Measurements from ENCODE around the gene HSPG2.

DNA sequence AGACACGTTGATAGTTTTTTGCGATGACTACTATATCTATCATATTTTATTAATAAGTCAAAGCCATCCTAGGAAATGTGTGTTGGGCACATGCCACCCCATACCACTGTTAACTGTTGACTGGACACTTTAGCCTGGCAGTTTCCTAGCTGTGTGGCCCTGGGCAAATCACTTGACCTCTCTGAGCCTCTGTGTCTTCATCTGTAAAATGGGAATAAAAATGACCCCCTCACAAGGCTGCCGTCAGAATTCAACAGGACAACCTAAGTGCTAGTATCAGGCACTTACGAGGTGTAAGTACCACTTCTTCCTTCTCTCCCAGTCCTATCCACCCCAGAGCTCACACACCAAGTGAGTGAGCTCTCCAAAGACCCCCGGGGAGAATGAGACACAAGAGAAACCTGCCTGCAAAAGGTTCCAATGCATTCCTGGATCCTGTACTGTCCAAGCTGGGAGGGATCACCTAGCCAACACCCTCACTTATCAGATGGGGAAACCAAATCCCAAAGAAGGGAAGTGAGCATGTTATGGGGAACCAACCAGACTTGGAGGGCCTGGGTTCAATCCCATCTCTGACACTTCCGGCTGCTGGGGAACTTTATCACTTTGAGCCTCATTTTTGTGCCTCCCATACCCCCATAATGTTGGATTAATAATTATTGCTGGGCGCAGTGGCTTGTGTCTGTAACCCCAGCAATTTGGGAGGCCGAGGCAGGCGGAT is 24.9 kb downstream of the HSPG2 start:
- TF ChIP-seq, protein P1, sequence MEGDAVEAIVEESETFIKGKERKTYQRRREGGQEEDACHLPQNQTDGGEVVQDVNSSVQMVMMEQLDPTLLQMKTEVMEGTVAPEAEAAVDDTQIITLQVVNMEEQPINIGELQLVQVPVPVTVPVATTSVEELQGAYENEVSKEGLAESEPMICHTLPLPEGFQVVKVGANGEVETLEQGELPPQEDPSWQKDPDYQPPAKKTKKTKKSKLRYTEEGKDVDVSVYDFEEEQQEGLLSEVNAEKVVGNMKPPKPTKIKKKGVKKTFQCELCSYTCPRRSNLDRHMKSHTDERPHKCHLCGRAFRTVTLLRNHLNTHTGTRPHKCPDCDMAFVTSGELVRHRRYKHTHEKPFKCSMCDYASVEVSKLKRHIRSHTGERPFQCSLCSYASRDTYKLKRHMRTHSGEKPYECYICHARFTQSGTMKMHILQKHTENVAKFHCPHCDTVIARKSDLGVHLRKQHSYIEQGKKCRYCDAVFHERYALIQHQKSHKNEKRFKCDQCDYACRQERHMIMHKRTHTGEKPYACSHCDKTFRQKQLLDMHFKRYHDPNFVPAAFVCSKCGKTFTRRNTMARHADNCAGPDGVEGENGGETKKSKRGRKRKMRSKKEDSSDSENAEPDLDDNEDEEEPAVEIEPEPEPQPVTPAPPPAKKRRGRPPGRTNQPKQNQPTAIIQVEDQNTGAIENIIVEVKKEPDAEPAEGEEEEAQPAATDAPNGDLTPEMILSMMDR (IDR thresholded peaks at IDR 0.05; ENCODE audit: poor library complexity, severe bottlenecking), result no peak
- TF ChIP-seq POLR2AphosphoS5 (IDR thresholded peaks at IDR 0.05) (no peak), EP300 (conservative IDR thresholded peaks at IDR 0.05; ENCODE audit: poor library complexity, severe bottlenecking) (no peak)

Data from neural cell (in vitro differentiated cells).